H1 (cell line): ENCODE results near the gene UBE2D2. TPM values are rescaled to one million over a fixed set of nuclear protein-coding genes. Genes with fewer than 3 reads are reported as not detected.
"Not testable (repeated sequence)": the region's sequence is repeated elsewhere in the genome, so short reads cannot be mapped to it uniquely, and the experiment has no call there.

Experiments used
- CTCF ChIA-PET: fragments of 300-600 bp; sonication (Branson Sonifier 250); formaldehyde crosslinking; loops from one replicate; lab custom pipeline; 2021; ENCODE audit not compliant: partially characterized antibody; lab: Charles Lee
- POLR2A ChIA-PET: fragments of 300-600 bp; sonication (Branson Sonifier 250); formaldehyde crosslinking; loops from one replicate; lab custom pipeline; 2021; ENCODE audit warnings: inconsistent platforms; ENCODE audit not compliant: partially characterized antibody; lab: Charles Lee
- DNase-seq, 2 experiments: peaks; one replicate each; pipeline versions ENCODE4 v3.0.0 to v3.0.0-alpha.2; 2010 to 2022; ENCODE audit warnings: low spot score in 2 of 2, low read depth in 1 of 2, mixed read lengths in 1 of 2
- FAIRE-seq: peaks from 2 replicates; lab custom pipeline; 2011; peaks lifted over from hg19 to GRCh38; lab: Jason Lieb, UNC
- H2AFZ ChIP-seq: 2 replicates; pipeline ENCODE4 v1.8.1; 2012; ENCODE audit warnings: low read length, inconsistent platforms
- H2AK5ac ChIP-seq: 2 replicates; pipeline ENCODE4 v1.6.1; 2013; ENCODE audit warnings: low read depth, low read length
- H2BK120ac ChIP-seq: replicated peaks from 2 replicates; pipeline ENCODE3; 2013; ENCODE audit warnings: low read depth, low read length, inconsistent platforms
- H2BK12ac ChIP-seq: 2 replicates; pipeline ENCODE4 v1.6.1; 2013; ENCODE audit warnings: low read depth, low read length
- H2BK15ac ChIP-seq: 2 replicates; pipeline ENCODE4 v1.6.1; 2013; ENCODE audit warnings: low read length
- H2BK20ac ChIP-seq: 2 replicates; pipeline ENCODE4 v1.6.1; 2013; ENCODE audit warnings: low read length
- H2BK5ac ChIP-seq: 2 replicates; pipeline ENCODE4 v1.6.1; 2013; ENCODE audit warnings: low read depth, low read length
- H3K14ac ChIP-seq: 2 replicates; pipeline ENCODE4 v1.6.1; 2013; ENCODE audit warnings: inconsistent platforms; ENCODE audit not compliant: insufficient read length
- H3K18ac ChIP-seq: 2 replicates; pipeline ENCODE4 v1.6.1; 2013; ENCODE audit warnings: low read length; ENCODE audit errors: extremely low read depth
- H3K23ac ChIP-seq: 2 replicates; pipeline ENCODE4 v1.6.1; 2013; ENCODE audit warnings: inconsistent platforms; ENCODE audit not compliant: insufficient read length
- H3K23me2 ChIP-seq: 2 replicates; pipeline ENCODE4 v1.6.1; 2013; ENCODE audit warnings: low read depth, low read length
- H3K27ac ChIP-seq: 2 replicates; pipeline ENCODE4 v1.6.1; 2011; ENCODE audit warnings: low read depth, low read length, inconsistent platforms
- H3K27me3 ChIP-seq, 4 experiments: replicated peaks in 1 of 4; 1 replicate in 1 of 4; 2 replicates in 3 of 4; pipeline versions ENCODE4 v1.6.1 to v1.8.1; 2011 to 2013; ENCODE audit warnings: low read length in 3 of 4, mild to moderate bottlenecking in 3 of 4, inconsistent platforms in 2 of 4, mixed read lengths in 2 of 4, moderate library complexity in 1 of 4; ENCODE audit not compliant: control insufficient read depth in 3 of 4, insufficient read depth in 3 of 4; ENCODE audit errors: extremely low read depth in 1 of 4
- H3K36me3 ChIP-seq, 4 experiments: 2 replicates each; pipeline versions ENCODE4 v1.6.1 to v1.8.1; 2011 to 2013; ENCODE audit warnings: mild to moderate bottlenecking in 4 of 4, low read length in 3 of 4, moderate library complexity in 2 of 4, control low read depth in 1 of 4, inconsistent platforms in 1 of 4; ENCODE audit not compliant: insufficient read depth in 4 of 4, control insufficient read depth in 2 of 4
- H3K4ac ChIP-seq: replicated peaks from 2 replicates; pipeline ENCODE3; 2013; ENCODE audit warnings: low read length, low read depth, mixed read lengths, inconsistent platforms; ENCODE audit not compliant: insufficient read length
- H3K4me1 ChIP-seq, 4 experiments: replicated peaks in 1 of 4; 1 replicate in 1 of 4; 2 replicates in 3 of 4; pipeline versions ENCODE4 v1.6.1 to v1.8.1; 2011 to 2013; ENCODE audit warnings: low read length in 3 of 4, inconsistent platforms in 2 of 4, mixed read lengths in 1 of 4; ENCODE audit not compliant: insufficient read depth in 4 of 4, control insufficient read depth in 3 of 4
- H3K4me2 ChIP-seq, 2 experiments: 2 replicates each; pipeline versions ENCODE4 v1.6.1 to v1.8.1; 2011 to 2013; ENCODE audit warnings: low read depth in 2 of 2, low read length in 2 of 2, control low read depth in 1 of 2, inconsistent platforms in 1 of 2, mild to moderate bottlenecking in 1 of 2; ENCODE audit not compliant: insufficient read depth in 1 of 2
- H3K4me3 ChIP-seq, 4 experiments: fragments of 200-600, 300-600 bp in 1 of 4; sonication (generic), shearing (Covaris generic), sonication (Bioruptor Twin) in 1 of 4; 2 replicates each; pipeline versions ENCODE4 v1.5.1 to v1.8.1; 2011 to 2016; ENCODE audit warnings: low read length in 4 of 4, low read depth in 3 of 4, control low read depth in 2 of 4, inconsistent platforms in 2 of 4, mild to moderate bottlenecking in 2 of 4, mixed read lengths in 1 of 4, moderate library complexity in 1 of 4; ENCODE audit not compliant: insufficient read depth in 2 of 4; ENCODE audit errors: extremely low read depth in 1 of 4
- H3K56ac ChIP-seq: replicated peaks from 2 replicates; pipeline ENCODE3; 2013; ENCODE audit warnings: low read depth, mild to moderate bottlenecking, mixed read lengths, low read length, inconsistent platforms; ENCODE audit not compliant: insufficient read length
- H3K79me1 ChIP-seq: 2 replicates; pipeline ENCODE4 v1.6.1; 2013; ENCODE audit warnings: low read depth, low read length, control low read depth
- H3K79me2 ChIP-seq, 2 experiments: 2 replicates each; pipeline versions ENCODE4 v1.6.1 to v1.8.1; 2012 to 2013; ENCODE audit warnings: low read length in 2 of 2, mild to moderate bottlenecking in 2 of 2, inconsistent platforms in 1 of 2; ENCODE audit not compliant: insufficient read depth in 2 of 2, control insufficient read depth in 1 of 2
- H3K9ac ChIP-seq, 4 experiments: replicated peaks in 1 of 4; 1 replicate in 1 of 4; 2 replicates in 3 of 4; pipeline versions ENCODE4 v1.6.1 to v1.8.1; 2011 to 2013; ENCODE audit warnings: low read depth in 3 of 4, low read length in 3 of 4, control low read depth in 2 of 4, mild to moderate bottlenecking in 2 of 4, moderate library complexity in 2 of 4, inconsistent platforms in 1 of 4; ENCODE audit errors: extremely low read depth in 1 of 4
- H3K9me3 ChIP-seq, 2 experiments: 2 replicates each; pipeline versions ENCODE4 v1.6.1 to v1.8.1; 2012 to 2013; ENCODE audit warnings: mild to moderate bottlenecking in 2 of 2, moderate library complexity in 2 of 2, control low read depth in 1 of 2, inconsistent platforms in 1 of 2, low read depth in 1 of 2, low read length in 1 of 2, mixed read lengths in 1 of 2; ENCODE audit not compliant: insufficient read depth in 2 of 2
- H4K20me1 ChIP-seq, 2 experiments: replicated peaks in 1 of 2; 2 replicates each; pipeline versions ENCODE3 to v1.8.1; 2011 to 2013; ENCODE audit warnings: inconsistent platforms in 2 of 2, low read length in 2 of 2, mild to moderate bottlenecking in 1 of 2; ENCODE audit not compliant: insufficient read depth in 2 of 2, control insufficient read depth in 1 of 2
- H4K5ac ChIP-seq: 2 replicates; pipeline ENCODE4 v1.6.1; 2013; ENCODE audit warnings: low read length, low read depth, mixed read lengths, inconsistent platforms; ENCODE audit not compliant: insufficient read length
- H4K8ac ChIP-seq: 2 replicates; pipeline ENCODE4 v1.8.0; 2013; ENCODE audit warnings: mild to moderate bottlenecking, moderate library complexity, low read length, inconsistent platforms; ENCODE audit not compliant: insufficient read depth; ENCODE audit errors: extremely low read depth
- H4K91ac ChIP-seq: replicated peaks from 2 replicates; pipeline ENCODE3; 2013; ENCODE audit warnings: low read length, mixed read lengths, inconsistent platforms; ENCODE audit not compliant: insufficient read length
- BRCA1 ChIP-seq: IDR thresholded peaks from 2 replicates; pipeline ENCODE4 v1.6.1; 2012; ENCODE audit warnings: low read depth, low read length, improper control_type of control experiment
- CEBPB ChIP-seq: IDR thresholded peaks from 2 replicates; pipeline ENCODE4 v1.6.1; 2012; ENCODE audit warnings: low read depth, low read length
- CREB1 ChIP-seq: IDR thresholded peaks from 2 replicates; pipeline ENCODE4 v1.6.1; 2012; ENCODE audit warnings: inconsistent platforms
- CTBP2 ChIP-seq: IDR thresholded peaks from 2 replicates; pipeline ENCODE4 v1.7.0; 2011; ENCODE audit warnings: borderline replicate concordance, mild to moderate bottlenecking, moderate library complexity, mixed read lengths, low read length; ENCODE audit not compliant: insufficient read depth, insufficient read length
- FOSL1 ChIP-seq: IDR thresholded peaks from 2 replicates; pipeline ENCODE4 v1.6.1; 2011; ENCODE audit warnings: mild to moderate bottlenecking, low read depth, low read length, moderate library complexity; ENCODE audit not compliant: insufficient read depth
- KDM1A ChIP-seq: fragments of 200-600, 300-600 bp; sonication (generic); IDR thresholded peaks from 2 replicates; pipeline ENCODE4 v1.7.1; 2016; ENCODE audit warnings: mild to moderate bottlenecking, low read length, borderline replicate concordance
- RXRA ChIP-seq: IDR thresholded peaks from 2 replicates; pipeline ENCODE4 v1.6.1; 2011; ENCODE audit warnings: low read depth, mild to moderate bottlenecking, low read length, moderate library complexity; ENCODE audit not compliant: insufficient read depth
- WGBS, 2 experiments: shearing (Covaris generic) in 1 of 2; methylation state at CpG; one replicate each; pipeline versions ENCODE4 v1.1.6 to v1.1.7; 2013 to 2015; ENCODE audit warnings: low lambda C conversion rate in 2 of 2, mixed read lengths in 2 of 2, inconsistent platforms in 1 of 2, low coverage in 1 of 2, missing lambda C conversion rate in 1 of 2; ENCODE audit not compliant: insufficient replicate concordance in 2 of 2, insufficient coverage in 1 of 2, insufficient read length in 1 of 2; ENCODE audit errors: extremely low coverage in 1 of 2, missing lambda C conversion rate in 1 of 2; 5-methylcytosine and 5-hydroxymethylcytosine counted together
- polyA plus RNA-seq, 7 experiments: library from polyadenylated mRNA; depleted of rRNA in 3 of 7; stranded (reverse) in 5 of 7; unstranded in 2 of 7; fragments of >200 nt in 5 of 7; fragments of 200-250 nt in 2 of 7; gene quantifications; 1 replicate in 5 of 7; 2 replicates in 1 of 7; 4 replicates in 1 of 7; pipeline versions ENCODE4 v1.2.1 to v1.2.3, GENCODE V29; 2011 to 2013; ENCODE audit warnings: missing spikeins in 2 of 7, mixed read lengths in 2 of 7
- total RNA-seq: library from RNA; stranded (reverse); fragmentation: NEBNext Ultra II Directional; extraction: Animal tissue kit (Norgen Biotek cat#: 25700); gene quantifications from 2 replicates; pipeline ENCODE4 v1.2.1, GENCODE V29; 2021
- TF ChIP-seq, protein P1 (sequence below), 3 experiments: IDR thresholded peaks; 1 replicate in 2 of 3; 2 replicates in 1 of 3; pipeline versions ENCODE4 v1.5.1 to v1.6.1; 2011; ENCODE audit warnings: low read length in 3 of 3, mild to moderate bottlenecking in 3 of 3, inconsistent platforms in 2 of 3, low read depth in 1 of 3, moderate library complexity in 1 of 3; ENCODE audit not compliant: insufficient read depth in 1 of 3; ENCODE audit errors: control extremely low read depth in 1 of 3

UBE2D2 gene
- total and polyA plus RNA-seq, 2 of the 8 experiments (the other 6 are each of a cell fraction or from before 2014, with no cell fraction given), result 66.9 to 203 TPM

DNA sequence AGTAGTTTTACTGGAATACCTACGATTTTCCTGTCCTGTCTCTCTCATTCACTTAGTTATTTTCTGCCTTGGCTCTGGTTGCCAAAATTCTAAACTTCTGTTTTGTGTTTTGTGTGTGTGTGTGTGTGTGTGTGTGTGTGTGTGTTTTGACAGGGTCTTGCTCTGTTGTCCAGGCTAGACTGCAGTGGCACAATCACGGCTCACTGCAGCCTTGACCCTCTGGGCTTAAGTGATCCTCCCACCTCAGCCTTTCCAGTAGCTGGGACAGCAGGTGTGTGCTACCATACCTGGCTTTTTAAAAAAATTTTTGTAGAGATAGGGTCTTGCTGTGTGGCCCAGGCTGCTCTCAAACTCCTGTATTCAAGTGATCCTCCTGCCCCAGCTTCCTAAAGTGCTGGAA lies 17.2 kb downstream of the UBE2D2 start (continued):
- TF ChIP-seq CTBP2 (no peak), CREB1 (no peak), RXRA (no peak), FOSL1 (no peak), CEBPB (no peak), KDM1A (no peak), BRCA1 (no peak)
- TF ChIP-seq, protein P1, sequence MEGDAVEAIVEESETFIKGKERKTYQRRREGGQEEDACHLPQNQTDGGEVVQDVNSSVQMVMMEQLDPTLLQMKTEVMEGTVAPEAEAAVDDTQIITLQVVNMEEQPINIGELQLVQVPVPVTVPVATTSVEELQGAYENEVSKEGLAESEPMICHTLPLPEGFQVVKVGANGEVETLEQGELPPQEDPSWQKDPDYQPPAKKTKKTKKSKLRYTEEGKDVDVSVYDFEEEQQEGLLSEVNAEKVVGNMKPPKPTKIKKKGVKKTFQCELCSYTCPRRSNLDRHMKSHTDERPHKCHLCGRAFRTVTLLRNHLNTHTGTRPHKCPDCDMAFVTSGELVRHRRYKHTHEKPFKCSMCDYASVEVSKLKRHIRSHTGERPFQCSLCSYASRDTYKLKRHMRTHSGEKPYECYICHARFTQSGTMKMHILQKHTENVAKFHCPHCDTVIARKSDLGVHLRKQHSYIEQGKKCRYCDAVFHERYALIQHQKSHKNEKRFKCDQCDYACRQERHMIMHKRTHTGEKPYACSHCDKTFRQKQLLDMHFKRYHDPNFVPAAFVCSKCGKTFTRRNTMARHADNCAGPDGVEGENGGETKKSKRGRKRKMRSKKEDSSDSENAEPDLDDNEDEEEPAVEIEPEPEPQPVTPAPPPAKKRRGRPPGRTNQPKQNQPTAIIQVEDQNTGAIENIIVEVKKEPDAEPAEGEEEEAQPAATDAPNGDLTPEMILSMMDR (IDR thresholded peaks at IDR 0.05; ENCODE audit: control extremely low read depth in 1 of 3, insufficient read depth in 1 of 3, low read depth in 1 of 3, low read length in 3 of 3), result no peak

DNA sequence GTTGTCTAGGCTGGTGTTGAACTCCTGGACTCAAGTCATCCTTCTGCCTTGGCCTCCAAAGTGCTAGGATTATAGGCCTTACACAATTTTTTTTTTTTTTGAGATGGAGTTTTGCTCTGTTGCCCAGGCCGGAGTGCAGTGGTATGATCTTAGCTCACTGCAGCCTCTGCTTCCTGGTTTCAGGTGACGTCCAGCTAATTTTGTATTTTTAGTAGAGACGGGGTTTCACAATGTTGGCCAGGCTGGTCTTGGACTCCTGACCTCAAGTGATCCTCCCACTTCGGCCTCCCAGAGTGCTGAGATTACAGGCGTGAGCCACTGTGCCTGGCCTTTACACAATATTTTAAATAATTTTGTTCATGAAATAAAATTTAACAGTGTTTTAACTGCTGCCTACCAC lies 21.0 kb downstream of the UBE2D2 start:
- not testable (repeated sequence) for H2BK20ac ChIP-seq, H3K23me2 ChIP-seq, H2BK120ac ChIP-seq, H4K8ac ChIP-seq, H3K23ac ChIP-seq, H4K91ac ChIP-seq, H3K27me3 ChIP-seq, H3K14ac ChIP-seq, H3K4ac ChIP-seq, H3K36me3 ChIP-seq, DNase-seq, H3K27ac ChIP-seq, H3K4me3 ChIP-seq, H2BK5ac ChIP-seq, H4K5ac ChIP-seq, FAIRE-seq, H2BK12ac ChIP-seq, H3K56ac ChIP-seq, H3K4me1 ChIP-seq, H3K9me3 ChIP-seq, H2AFZ ChIP-seq, H3K4me2 ChIP-seq, H3K9ac ChIP-seq, H2AK5ac ChIP-seq, H3K18ac ChIP-seq
- 91% methylated on average over 5 of the region's 5 CpGs; no CpG with 5 or more reads in 1 of the 2 experiments for WGBS, 2 experiments
- Histone ChIP-seq H3K79me1 (peaks cover 20% of the 10 kb centered on the region), H4K20me1 (peaks cover 15 to 20% of the 10 kb centered on the region in 2 experiments), H3K79me2 (peaks cover 14 to 94% of the 10 kb centered on the region in 2 experiments), H2BK15ac (peak overlapping the region; percentile 88; the same call in 1 of the 2 replicates)
- ChIA-PET POLR2A (interaction anchor here (1.2 to 5.7 kb wide), 2 partner anchors 9 to 18 kb away, joined by 3 to 49 read pairs; partner anchors contain the start of gene UBE2D2), CTCF (interaction anchor here (0.9 to 1.6 kb wide), 2 partner anchors 8 to 65 kb away, joined by 3 to 5 read pairs; no protein-coding TSS in a partner anchor)
